HepG2 (cell line): Measurements from ENCODE around the gene CUL2. TPM values are rescaled to one million over a fixed set of nuclear protein-coding genes. Genes with fewer than 3 reads are reported as not detected.
A peak's percentile ranks its signal among the peaks of the same experiment; 100 is the strongest.

Source experiments
- GMEB2 ChIP-seq: IDR thresholded peaks from 2 replicates; pipeline ENCODE4 v1.6.1; 2016; ENCODE audit warnings: missing biosample characterization, missing genetic modification reagents, low read depth
- HBP1 ChIP-seq: IDR thresholded peaks from 2 replicates; pipeline ENCODE4 v1.6.1; 2016; ENCODE audit warnings: low read depth, control low read depth
- HMGXB3 ChIP-seq: sonication (generic); formaldehyde crosslinking; IDR thresholded peaks from 2 replicates; pipeline ENCODE4 v1.4.0; 2020; ENCODE audit warnings: missing genetic modification reagents, borderline replicate concordance
- JUN ChIP-seq: sonication (generic); formaldehyde crosslinking; IDR thresholded peaks from 2 replicates; pipeline ENCODE4 v1.4.0; 2020; ENCODE audit warnings: mild to moderate bottlenecking, missing genetic modification reagents
- KAT8 ChIP-seq: IDR thresholded peaks from 2 replicates; pipeline ENCODE4 v1.6.1; 2016; ENCODE audit warnings: missing genetic modification reagents, missing compliant biosample characterization
- KLF15 ChIP-seq: sonication (generic); formaldehyde crosslinking; IDR thresholded peaks from 2 replicates; pipeline ENCODE4 v1.8.1; 2023; ENCODE audit warnings: borderline replicate concordance, mild to moderate bottlenecking, inconsistent platforms, missing genetic modification reagents, mixed read lengths
- SUZ12 ChIP-seq: fragments of 150-350 bp; IDR thresholded peaks from 2 replicates; pipeline ENCODE4 v1.6.1; 2014; ENCODE audit warnings: low read depth, low read length
- THAP9 ChIP-seq: sonication (generic); formaldehyde crosslinking; IDR thresholded peaks from 2 replicates; pipeline ENCODE4; 2020; ENCODE audit warnings: missing genetic modification reagents, mild to moderate bottlenecking, borderline replicate concordance
- ZBTB4 ChIP-seq: sonication (generic); formaldehyde crosslinking; IDR thresholded peaks from 2 replicates; pipeline ENCODE4 v1.4.0; 2020; ENCODE audit warnings: missing genetic modification reagents, mild to moderate bottlenecking, borderline replicate concordance
- ZNF816 ChIP-seq: sonication (generic); formaldehyde crosslinking; IDR thresholded peaks from 2 replicates; pipeline ENCODE4 v1.8.0; 2022; ENCODE audit warnings: missing genetic modification reagents, mild to moderate bottlenecking, borderline replicate concordance
- ZNF891 ChIP-seq: sonication (generic); formaldehyde crosslinking; IDR thresholded peaks from 2 replicates; pipeline ENCODE4 v1.5.0; 2020; ENCODE audit warnings: mild to moderate bottlenecking, missing genetic modification reagents
- polyA plus RNA-seq, 8 experiments: library from polyadenylated mRNA; depleted of rRNA in 3 of 8; stranded (reverse) in 7 of 8; unstranded in 1 of 8; fragments of >200 nt; fragmentation: Illumina TruSeq in 4 of 8; extraction: Trizol in 4 of 8; gene quantifications; 2 replicates each; pipeline versions ENCODE4 v1.2.1 to v1.2.3, GENCODE V29; 2011 to 2016; ENCODE audit warnings: low read depth in 4 of 8, missing spikeins in 1 of 8, mixed read lengths in 1 of 8; ENCODE audit not compliant: insufficient read depth in 1 of 8
- total RNA-seq, 5 experiments: library from RNA; depleted of rRNA; stranded (reverse); fragments of >200 nt; fragmentation: Illumina TruSeq; extraction: Trizol; gene quantifications; 2 replicates each; pipeline ENCODE4 v1.2.3, GENCODE V29; 2016; ENCODE audit warnings: low read depth in 1 of 5

CUL2 gene
- total and polyA plus RNA-seq, 2 of the 13 experiments (the other 11 are each of a cell fraction or from before 2014, with no cell fraction given), result 9.6 to 33.1 TPM

GRCh38 chr10:35090162-35090954 lies at the start of gene CUL2 (continued):
- TF ChIP-seq HBP1 (CRISPR knock-in tag), result no peak
- TF ChIP-seq ZNF816 (CRISPR knock-in tag), result no peak
- TF ChIP-seq GMEB2, result 0 out of 2 replicates have a peak, but pooled peaks have one; percentile 15
- TF ChIP-seq KLF15, result no peak
- TF ChIP-seq ZBTB4 (CRISPR knock-in tag), result no peak
- TF ChIP-seq JUN, result no peak
- TF ChIP-seq KAT8 (CRISPR knock-in tag), result peak; percentile 90
- TF ChIP-seq ZNF891 (CRISPR knock-in tag), result no peak
- no peak for TF ChIP-seq HMGXB3 (CRISPR knock-in tag)
- TF ChIP-seq THAP9 (CRISPR knock-in tag), result no peak; the same call in 1 of the 2 replicates
- no peak for TF ChIP-seq SUZ12
